GM19372 (cell line): ENCODE data around the gene GLRA3.
"Not testable (repeated sequence)": the region's sequence is repeated elsewhere in the genome, so short reads cannot be mapped to it uniquely, and the experiment has no call there.

Source experiments
- ATAC-seq: cut with Tn5 transposase; IDR thresholded peaks from one replicate; pipeline ENCODE4 v1.9.1; 2021; ENCODE audit warnings: mild to moderate bottlenecking, low read depth, moderate library complexity; ENCODE audit not compliant: unreplicated experiment

GLRA3 gene

GRCh38 chr4:174672276-174672675, 156.8 kb downstream of the GLRA3 start:
- no peak for ATAC-seq

GRCh38 chr4:174669270-174669669, 159.8 kb downstream of the GLRA3 start:
- ATAC-seq, result no peak

GRCh38 chr4:174665799-174666198, 163.2 kb downstream of the GLRA3 start:
- ATAC-seq, result no peak

- no peak for ATAC-seq
Observed at GRCh38 chr4:174663216-174663615, 165.8 kb downstream of the GLRA3 start.

- no peak for ATAC-seq
Observed at GRCh38 chr4:174658246-174658645, 170.8 kb downstream of the GLRA3 start.

- no peak for ATAC-seq
Observed at GRCh38 chr4:174657472-174657871, 171.6 kb downstream of the GLRA3 start.

- no peak for ATAC-seq
Observed at GRCh38 chr4:174654634-174655033, 174.4 kb downstream of the GLRA3 start.

- no peak for ATAC-seq
Observed at GRCh38 chr4:174650711-174651355, 178.2 kb downstream of the GLRA3 start.

GRCh38 chr4:174648812-174649211, 180.2 kb downstream of the GLRA3 start:
- no peak for ATAC-seq

- no peak for ATAC-seq
Observed at GRCh38 chr4:174646326-174646725, 182.7 kb downstream of the GLRA3 start.

- ATAC-seq, result no peak
Observed at GRCh38 chr4:174640146-174640545, 188.9 kb downstream of the GLRA3 start.

- ATAC-seq, result no peak
Observed at GRCh38 chr4:174635732-174636131, 193.3 kb downstream of the GLRA3 start.

- ATAC-seq, result no peak
Observed at GRCh38 chr4:174633399-174633798, 195.6 kb downstream of the GLRA3 start.

- ATAC-seq, result peak; percentile 58
Observed at GRCh38 chr4:174631901-174632758, 196.9 kb downstream of the GLRA3 start.

GRCh38 chr4:174629907-174630450, 199.1 kb downstream of the GLRA3 start:
- ATAC-seq, result not testable (repeated sequence)

GRCh38 chr4:174629265-174629664, 199.8 kb downstream of the GLRA3 start:
- no peak for ATAC-seq

- no peak for ATAC-seq
Observed at GRCh38 chr4:174628191-174628590, 200.9 kb downstream of the GLRA3 start.

GRCh38 chr4:174627473-174627872, 201.6 kb downstream of the GLRA3 start:
- no peak for ATAC-seq

GRCh38 chr4:174626342-174627008, 202.6 kb downstream of the GLRA3 start:
- ATAC-seq, result no peak

GRCh38 chr4:174616661-174617060, 212.4 kb downstream of the GLRA3 start:
- ATAC-seq, result no peak

- ATAC-seq, result no peak
Observed at GRCh38 chr4:174613979-174614378, 215.1 kb downstream of the GLRA3 start.
